Keratinocyte (primary cell): ENCODE measurements around the gene BCO2.

ENCODE experiments used
- CTCF ChIP-seq, 3 experiments: IDR thresholded peaks in 1 of 3; conservative IDR thresholded peaks in 1 of 3; optimal IDR thresholded peaks in 1 of 3; 2 replicates in 2 of 3; 3 replicates in 1 of 3; pipeline versions ENCODE3 to v1.5.1; 2011; ENCODE audit warnings: low read length in 3 of 3, mild to moderate bottlenecking in 3 of 3, moderate library complexity in 2 of 3, control low read depth in 1 of 3, inconsistent platforms in 1 of 3; ENCODE audit not compliant: insufficient read depth in 2 of 3; ENCODE audit errors: extremely low read depth in 1 of 3
- EZH2 ChIP-seq: IDR thresholded peaks from one replicate; pipeline ENCODE4 v1.6.1; 2012; ENCODE audit warnings: inconsistent platforms, mild to moderate bottlenecking, low read length, moderate library complexity

- TF ChIP-seq CTCF (optimal IDR thresholded peaks at IDR 0.05 in 1 of 3, IDR thresholded peaks at IDR 0.05 in 1 of 3, conservative IDR thresholded peaks at IDR 0.05 in 1 of 3; ENCODE audit: extremely low read depth in 1 of 3, insufficient read depth in 2 of 3, low read length in 3 of 3), result no peak
- no peak for TF ChIP-seq EZH2
These were observed 60.6 kb downstream of the BCO2 start for GRCh38 chr11:112235750-112236390.
